GM18507 (cell line): ENCODE data around the gene P4HA3.
A peak's percentile ranks its signal among the peaks of the same experiment; 100 is the strongest.

Source experiments
- DNase-seq: peaks from one replicate; pipeline ENCODE4 v3.0.0; 2011; ENCODE audit warnings: low read depth; ENCODE audit not compliant: insufficient read length; ENCODE audit errors: extremely low spot score
- FAIRE-seq: peaks from 2 replicates; lab custom pipeline; 2011; peaks lifted over from hg19 to GRCh38; lab: Jason Lieb, UNC

The P4HA3 gene

DNA sequence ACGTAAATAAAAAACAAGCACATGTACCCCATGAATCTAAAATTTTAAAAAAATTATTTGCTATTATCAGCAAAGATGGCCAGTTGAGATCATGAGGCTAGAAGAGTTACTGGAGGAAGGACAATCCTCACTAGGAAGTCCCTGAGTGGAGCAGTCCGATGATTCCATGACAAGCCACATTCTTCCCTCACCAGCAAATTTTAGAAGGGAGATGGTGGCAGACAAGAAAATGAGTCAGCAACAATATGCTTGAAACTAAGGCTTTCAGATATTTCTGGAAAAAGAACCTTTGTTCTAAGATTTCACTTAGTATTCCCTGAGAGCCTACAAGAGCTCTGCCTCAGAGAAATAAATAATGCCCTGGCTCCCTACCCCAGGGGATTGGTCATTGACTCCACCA is 34.9 kb downstream of the P4HA3 start:
- FAIRE-seq = no peak
- DNase-seq = no peak

- no peak for FAIRE-seq
These were observed 39.2 kb downstream of the P4HA3 start for GRCh38 chr11:74272276-74272675.

DNA sequence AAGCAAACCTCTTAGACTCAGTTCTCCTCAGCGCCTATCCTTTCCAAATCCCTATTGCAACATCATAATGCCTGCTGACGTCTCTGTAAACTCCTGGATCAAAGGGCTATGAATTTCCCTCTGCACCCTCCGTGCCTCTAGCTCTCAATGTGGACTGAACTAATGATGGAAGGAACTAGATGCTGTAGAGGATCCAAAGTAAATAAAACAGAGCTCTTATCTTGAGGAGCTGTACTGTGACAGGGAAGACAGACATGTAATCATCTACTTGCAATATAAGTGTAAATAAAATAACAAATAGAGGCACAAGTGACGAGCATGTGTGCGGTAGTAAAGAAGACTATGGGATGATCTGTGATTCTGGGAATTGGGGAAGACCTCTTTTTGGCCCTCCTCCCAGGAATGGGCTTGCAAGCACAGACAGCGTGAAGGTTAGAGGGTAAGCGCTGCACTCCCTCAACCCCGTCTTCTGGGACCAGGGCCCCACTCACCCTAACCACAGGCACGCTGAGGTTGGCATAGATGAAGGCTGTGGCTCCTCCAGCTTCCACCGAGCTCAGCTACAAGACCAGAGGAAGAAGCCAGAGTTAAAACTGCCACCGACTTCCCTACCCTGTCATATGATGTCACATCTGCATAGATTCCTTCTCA is 42.2 kb downstream of the P4HA3 start:
- no peak for DNase-seq
- FAIRE-seq = no peak

More at GRCh38 chr11:74272276-74272675, 39.2 kb downstream of the P4HA3 start:
- no peak for DNase-seq

DNA sequence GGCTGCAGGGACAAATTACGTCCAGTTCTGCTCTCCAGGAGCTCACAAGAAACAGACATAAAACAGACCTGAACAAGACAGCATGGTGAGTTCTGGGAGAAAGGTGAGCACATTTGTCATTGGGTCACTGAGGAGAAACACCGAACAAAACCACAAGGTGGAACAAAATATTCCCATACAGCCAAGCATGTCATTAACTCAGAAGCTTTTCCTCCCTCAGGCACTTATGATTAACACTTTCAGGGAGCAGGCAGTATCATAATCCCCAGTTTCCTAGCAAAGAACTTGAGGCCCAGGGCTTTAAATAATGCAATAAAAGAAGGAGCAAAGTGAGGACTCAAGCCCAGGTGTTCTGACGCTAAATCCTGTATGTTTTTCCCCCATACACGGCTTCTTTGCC is 43.0 kb downstream of the P4HA3 start:
- no peak for DNase-seq
- FAIRE-seq = no peak

- DNase-seq = no peak
- FAIRE-seq = no peak
These were observed 44.4 kb downstream of the P4HA3 start for GRCh38 chr11:74267014-74267413.

- FAIRE-seq (no peak), DNase-seq (no peak)
These were observed 46.2 kb downstream of the P4HA3 start for GRCh38 chr11:74265256-74265655.

GRCh38 chr11:74262725-74263124 is 48.7 kb downstream of the P4HA3 start:
- DNase-seq (no peak), FAIRE-seq (no peak)

DNA sequence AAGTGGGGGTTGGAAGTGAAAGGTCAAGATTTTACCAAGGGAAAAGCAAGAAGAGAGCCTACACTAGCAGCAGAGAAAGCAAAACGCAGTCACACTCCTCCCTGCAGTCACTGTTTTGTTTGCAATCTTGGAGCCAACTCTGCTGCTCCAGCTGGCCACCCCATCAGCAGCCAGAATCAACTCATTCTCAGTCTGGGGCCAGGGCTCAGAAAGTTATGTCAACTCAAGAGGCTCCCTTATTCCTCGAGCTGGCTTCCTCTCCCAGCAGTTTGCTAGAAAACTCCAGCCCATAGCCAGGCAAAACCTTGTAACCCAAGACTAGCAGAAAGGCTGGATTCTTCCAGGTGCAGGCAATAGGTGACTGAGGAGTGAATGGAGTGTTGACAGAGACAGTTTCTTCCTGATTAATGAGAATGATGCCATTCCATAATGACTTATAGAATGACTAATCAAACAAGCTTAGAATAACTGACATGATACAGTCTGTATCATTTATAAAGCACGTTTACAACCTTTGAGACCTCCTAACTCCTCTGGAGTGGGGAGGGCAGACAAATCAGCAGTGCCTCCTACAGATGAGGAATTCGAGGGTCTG is 53.4 kb downstream of the P4HA3 start:
- FAIRE-seq (no peak), DNase-seq (no peak)

DNA sequence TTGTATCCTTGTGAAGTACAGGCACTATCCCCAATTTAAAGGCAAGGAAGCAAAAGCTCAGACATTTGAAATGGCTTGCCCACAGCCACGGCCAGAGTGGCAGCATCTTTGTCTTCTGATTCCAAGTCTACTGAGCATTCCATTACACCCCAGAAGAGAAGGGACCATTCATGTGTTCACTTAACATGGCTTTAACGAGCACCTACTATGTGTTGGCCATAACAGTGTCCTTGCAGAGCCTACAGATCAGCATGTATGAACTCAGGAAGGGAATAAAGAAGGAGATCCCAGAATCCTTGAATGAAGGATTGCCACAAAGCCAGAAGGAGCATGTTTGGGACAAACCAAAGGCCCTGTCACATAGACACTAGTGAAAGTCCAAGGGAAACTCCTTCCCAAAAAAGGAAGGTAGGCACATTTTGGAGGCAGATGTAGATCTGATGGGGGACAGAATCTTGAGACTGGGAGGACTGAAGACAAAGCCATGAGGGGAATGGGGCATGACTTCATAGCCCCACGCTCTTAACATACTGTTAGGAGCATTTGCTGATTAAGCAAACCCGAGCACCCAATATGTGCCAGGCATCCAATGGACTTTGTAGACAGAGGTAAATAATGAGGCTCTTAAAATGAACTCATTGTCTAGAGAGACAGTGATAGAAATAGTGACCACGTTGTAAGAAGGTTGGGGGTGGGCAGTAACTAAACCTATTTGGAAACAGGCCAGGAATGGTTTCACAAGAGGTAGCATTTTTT is 54.9 kb downstream of the P4HA3 start:
- FAIRE-seq (no peak), DNase-seq (no peak)

GRCh38 chr11:74255741-74256375 is 55.6 kb downstream of the P4HA3 start:
- DNase-seq (peak; percentile 33), FAIRE-seq (peak; percentile 87)

GRCh38 chr11:74253361-74253760 is 58.1 kb downstream of the P4HA3 start:
- DNase-seq = no peak
- no peak for FAIRE-seq

- DNase-seq (no peak), FAIRE-seq (no peak)
These were observed 61.9 kb downstream of the P4HA3 start for GRCh38 chr11:74249496-74249895.

DNA sequence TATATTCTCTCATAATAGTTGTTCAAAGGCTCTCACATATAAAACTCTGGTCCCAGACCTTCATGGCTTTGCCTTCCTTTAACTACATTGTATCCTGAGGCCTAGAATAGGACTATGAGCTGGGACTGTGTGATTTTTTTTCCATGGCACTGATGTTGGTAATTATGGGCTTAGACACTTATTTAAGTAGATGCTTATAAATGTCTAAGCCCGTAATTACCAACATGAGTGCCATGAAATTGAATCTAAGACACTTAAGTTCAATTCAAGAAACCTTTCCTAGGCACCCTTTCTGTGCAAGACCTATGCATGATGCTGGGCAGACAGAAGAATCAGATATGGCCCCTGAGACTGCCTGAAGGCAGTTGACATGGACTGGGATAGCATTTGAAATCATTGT is 63.0 kb downstream of the P4HA3 start:
- FAIRE-seq (no peak), DNase-seq (no peak)

GRCh38 chr11:74238243-74238642 is 73.2 kb downstream of the P4HA3 start:
- FAIRE-seq = no peak

DNA sequence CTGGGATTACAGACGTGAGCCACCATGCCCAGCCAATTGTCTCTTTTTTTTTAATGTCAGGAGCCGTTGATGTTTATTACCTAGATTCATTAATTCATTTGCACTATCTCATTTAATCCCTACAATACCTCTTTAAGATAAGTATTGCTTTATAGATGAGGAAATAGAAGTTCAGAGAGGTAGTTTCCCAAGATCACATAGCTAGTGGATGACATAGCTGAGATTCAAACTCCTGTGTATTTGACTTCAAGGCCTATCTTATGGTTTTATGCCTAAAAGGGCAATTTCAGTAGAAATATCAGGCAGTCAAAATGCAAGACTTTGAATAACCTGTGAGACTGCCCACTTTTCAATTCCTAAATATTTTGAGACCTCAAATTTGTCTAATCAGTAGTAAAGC is 73.9 kb downstream of the P4HA3 start:
- no peak for DNase-seq
- no peak for FAIRE-seq

More at GRCh38 chr11:74238243-74238642, 73.2 kb downstream of the P4HA3 start:
- no peak for DNase-seq

GRCh38 chr11:74235121-74235520 is 76.3 kb downstream of the P4HA3 start:
- FAIRE-seq (no peak), DNase-seq (no peak)

DNA sequence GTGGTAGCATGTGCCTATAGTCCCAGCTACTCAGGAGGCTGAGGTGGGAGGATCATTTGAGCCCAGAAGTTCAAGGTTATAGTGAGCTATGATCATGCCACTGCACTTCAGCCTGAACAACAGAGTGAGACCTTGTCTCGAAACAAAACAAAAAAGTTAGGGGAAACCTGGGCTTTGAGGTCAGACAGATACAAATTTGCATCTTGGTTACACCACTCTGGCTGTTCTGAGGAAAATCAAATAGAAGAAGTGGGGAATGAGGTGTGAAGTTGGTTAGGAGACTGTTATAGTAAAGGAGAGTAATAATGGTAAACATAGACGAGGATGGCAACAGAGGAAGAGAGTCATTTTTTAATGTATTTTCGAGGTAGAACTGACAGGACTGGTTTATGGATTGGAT is 77.8 kb downstream of the P4HA3 start:
- DNase-seq = no peak
- FAIRE-seq = no peak

DNA sequence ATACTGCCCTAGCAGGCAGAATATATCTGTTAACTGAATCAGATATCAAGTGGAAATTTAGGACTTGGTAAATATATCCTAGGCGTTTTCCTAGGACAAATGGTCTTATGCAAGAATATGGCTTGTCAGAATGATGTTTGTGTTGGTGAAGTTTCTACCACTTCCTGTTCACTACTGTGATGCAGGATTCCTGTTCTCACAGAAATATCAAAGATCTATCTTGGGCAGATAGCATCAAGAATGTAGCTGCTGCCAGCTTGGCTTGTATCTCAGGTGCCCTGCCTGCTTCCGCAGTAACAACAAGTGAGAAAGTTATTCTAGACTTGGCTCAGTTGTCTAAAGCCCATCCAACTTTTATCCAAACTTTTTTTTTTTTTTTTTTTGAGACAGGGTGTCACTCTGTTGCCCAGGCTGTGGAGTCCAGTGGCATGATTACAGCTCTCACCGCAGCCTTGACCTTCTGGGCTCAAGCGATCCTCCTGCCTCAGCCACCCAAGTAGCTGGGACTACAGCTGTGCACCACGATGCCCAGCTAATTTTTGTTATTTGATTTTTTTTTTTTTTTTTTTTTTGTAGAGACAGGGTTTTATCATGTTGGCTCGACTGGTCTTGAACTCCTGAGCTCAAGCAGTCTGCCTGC is 79.0 kb downstream of the P4HA3 start:
- no peak for FAIRE-seq

DNA sequence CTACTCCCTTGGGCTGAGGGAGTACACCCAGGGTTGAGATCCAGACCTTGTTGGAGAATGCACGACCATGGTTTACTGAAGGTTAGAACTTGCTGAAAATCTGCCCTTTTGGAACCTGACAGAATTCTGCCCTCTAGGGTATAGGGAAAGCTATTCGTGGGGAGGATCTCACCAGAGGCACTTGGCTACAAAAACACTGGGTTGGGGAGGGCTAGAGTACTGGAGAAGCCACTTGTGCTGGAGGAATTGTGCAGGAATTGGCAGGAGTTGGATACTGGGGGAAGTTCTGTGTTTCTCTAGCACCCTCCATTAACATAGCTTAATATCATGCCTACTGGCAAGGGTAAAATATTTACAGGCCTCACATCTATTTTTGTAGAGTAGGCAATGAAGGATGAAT is 84.5 kb downstream of the P4HA3 start:
- no peak for FAIRE-seq
- DNase-seq = no peak

More for the DNA sequence above, 79.0 kb downstream of the P4HA3 start:
- no peak for DNase-seq

- FAIRE-seq = no peak
- DNase-seq = no peak
These were observed 85.9 kb downstream of the P4HA3 start for GRCh38 chr11:74225565-74225964.
